Stimulated activated CD8-positive, alpha-beta memory T cell treated with anti-CD3 and anti-CD28 coated beads, Interleukin-12 subunit alpha, Interleukin-12 subunit beta, amount 100 ng/mL, for 4 hours (primary cell): ENCODE measurements around the gene FAM131A.

ENCODE experiments used
- DNase-seq: peaks from one replicate; pipeline ENCODE4 v3.0.0-alpha.2; 2020; ENCODE audit warnings: low read depth

Gene FAM131A

DNA sequence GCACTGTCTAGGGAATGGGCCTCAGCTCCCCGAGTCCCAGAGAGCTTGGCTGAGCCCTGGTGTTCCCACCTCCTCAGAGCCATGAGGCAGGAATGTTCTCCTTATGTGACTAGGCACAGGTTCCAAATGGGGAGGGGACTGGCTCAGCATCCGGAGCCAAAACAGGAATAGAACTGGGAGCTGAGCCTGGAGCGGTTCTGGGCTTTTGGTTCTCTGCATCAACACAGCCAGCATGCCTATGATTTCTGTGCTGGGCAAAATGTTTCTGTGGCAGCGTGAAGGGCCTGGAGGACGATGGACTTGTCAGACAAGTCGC, at the start of gene FAM131A:
FAM131A (plus strand) TSS at position 202 of the 316 bp plus-strand sequence; CDS start at position 233, 31 bp downstream.
- no peak for DNase-seq

- DNase-seq = peak; percentile 40
These were observed 47.9 kb upstream of the FAM131A start for GRCh38 chr3:184289426-184289938.

GRCh38 chr3:184290331-184290730, 47.1 kb upstream of the FAM131A start:
- DNase-seq = no peak

GRCh38 chr3:184291044-184291737, 46.2 kb upstream of the FAM131A start:
- no peak for DNase-seq

DNA sequence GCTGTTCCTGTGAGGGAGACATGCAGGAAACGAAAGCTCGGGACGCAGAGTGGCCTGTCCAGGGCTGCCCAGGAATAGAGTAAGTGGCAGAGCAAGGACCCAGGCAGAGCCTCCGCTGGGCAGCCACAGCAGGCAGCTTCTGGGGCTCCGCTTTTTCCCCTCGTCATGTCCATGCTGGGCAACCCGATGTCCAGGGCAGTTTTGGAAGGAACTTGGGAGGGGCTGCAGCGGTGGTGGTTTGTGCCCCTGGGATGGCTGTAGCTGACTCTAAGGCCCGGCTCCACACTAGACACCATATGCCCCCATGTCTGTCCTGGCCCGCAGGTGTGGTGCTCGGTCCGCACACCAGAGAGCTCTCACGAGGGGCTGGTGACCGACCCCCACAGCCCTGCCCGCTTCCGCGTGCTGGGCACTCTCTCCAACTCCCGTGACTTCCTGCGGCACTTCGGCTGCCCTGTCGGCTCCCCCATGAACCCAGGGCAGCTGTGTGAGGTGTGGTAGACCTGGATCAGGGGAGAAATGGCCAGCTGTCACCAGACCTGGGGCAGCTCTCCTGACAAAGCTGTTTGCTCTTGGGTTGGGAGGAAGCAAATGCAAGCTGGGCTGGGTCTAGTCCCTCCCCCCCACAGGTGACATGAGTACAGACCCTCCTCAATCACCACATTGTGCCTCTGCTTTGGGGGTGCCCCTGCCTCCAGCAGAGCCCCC, 45.5 kb upstream of the FAM131A start:
- DNase-seq = no peak

DNA sequence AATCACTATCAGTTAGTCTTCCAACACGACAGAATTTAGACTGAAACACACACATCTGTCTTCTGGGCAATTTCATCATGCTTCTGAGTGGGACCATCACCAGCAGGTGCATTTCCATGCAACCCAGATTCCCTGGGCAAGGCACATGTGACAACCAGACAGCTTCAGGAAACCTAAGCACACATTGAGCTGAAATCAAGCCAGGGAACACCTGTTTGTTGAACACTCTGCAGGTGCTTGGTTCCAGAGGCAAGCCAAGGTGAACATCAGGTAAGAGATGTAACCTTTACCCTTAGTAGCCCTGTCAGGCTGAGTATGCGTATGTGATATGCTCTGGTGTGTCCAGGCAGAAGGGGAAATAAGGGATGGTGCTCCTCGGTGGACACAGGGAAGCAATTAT, 41.6 kb upstream of the FAM131A start:
- DNase-seq = no peak

GRCh38 chr3:184296616-184297015, 40.8 kb upstream of the FAM131A start:
- no peak for DNase-seq

- DNase-seq = peak; percentile 98
These were observed 38.5 kb upstream of the FAM131A start, which contains the start of gene PSMD2 for GRCh38 chr3:184298759-184299487. Gene PSMD2, plus strand, starts transcription at chr3:184299241. Its CDS starts 26 bp downstream, at chr3:184299267.

- DNase-seq = no peak
These were observed 37.7 kb upstream of the FAM131A start for GRCh38 chr3:184299488-184300377.

- DNase-seq = no peak
These were observed 37.1 kb upstream of the FAM131A start for GRCh38 chr3:184300378-184300720.

- no peak for DNase-seq
These were observed 31.8 kb upstream of the FAM131A start for GRCh38 chr3:184305577-184305976.

DNA sequence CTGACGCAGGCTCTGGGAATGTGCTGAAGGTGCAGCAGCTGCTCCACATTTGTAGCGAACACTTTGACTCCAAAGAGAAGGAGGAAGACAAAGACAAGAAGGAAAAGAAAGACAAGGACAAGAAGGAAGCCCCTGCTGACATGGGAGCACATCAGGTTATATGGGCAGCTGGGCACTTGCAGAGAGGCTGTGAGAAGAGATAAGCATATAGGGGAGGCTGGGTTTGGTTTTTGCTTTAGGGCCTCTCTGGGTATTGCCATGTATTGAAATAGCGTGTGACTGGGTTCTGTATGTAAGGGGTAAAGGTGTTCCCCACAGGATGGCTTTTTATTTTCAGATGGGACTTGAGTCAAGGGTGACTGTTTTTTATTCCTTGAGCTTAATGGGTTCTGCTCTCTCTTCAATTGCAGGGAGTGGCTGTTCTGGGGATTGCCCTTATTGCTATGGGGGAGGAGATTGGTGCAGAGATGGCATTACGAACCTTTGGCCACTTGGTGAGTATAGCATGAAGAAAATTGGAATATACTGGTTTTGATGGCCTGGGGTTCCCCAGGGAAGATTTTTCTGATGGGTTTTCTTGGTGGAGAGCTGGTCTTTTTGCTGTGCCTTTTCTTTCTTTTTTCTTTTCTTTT, 30.9 kb upstream of the FAM131A start:
- DNase-seq = no peak

- no peak for DNase-seq
These were observed 29.5 kb upstream of the FAM131A start for GRCh38 chr3:184307915-184308314.

- no peak for DNase-seq
These were observed 28.7 kb upstream of the FAM131A start for GRCh38 chr3:184308744-184309143.

DNA sequence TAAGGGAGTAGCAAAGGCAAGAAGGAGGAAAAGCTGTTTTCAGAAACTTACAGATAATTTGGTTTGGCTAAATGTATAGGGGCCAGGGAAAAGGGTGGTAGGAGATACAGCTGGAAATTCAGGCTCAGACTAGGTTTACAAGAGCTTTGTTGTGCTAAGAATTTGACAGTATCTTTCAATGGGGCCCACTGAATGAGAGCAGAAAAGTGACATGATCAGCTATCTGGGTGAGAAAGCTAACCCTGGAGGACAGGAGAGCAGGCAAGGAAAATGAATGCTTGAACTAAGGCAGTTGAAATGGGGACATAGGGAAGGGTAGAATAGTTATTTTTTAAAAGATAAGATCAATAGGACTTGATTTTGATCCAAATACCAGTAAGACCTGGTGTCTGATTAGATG, 25.8 kb upstream of the FAM131A start:
- DNase-seq = no peak

GRCh38 chr3:184314363-184314699, 23.1 kb upstream of the FAM131A start, which contains the start of gene EIF4G1:
Gene EIF4G1, plus strand, starts transcription at chr3:184314606. Its CDS starts 1,191 bp downstream, at chr3:184315797.
- DNase-seq = peak; percentile 89

GRCh38 chr3:184314700-184315542, 22.5 kb upstream of the FAM131A start:
- DNase-seq = peak; percentile 62

GRCh38 chr3:184315543-184315867, 21.9 kb upstream of the FAM131A start:
- no peak for DNase-seq

DNA sequence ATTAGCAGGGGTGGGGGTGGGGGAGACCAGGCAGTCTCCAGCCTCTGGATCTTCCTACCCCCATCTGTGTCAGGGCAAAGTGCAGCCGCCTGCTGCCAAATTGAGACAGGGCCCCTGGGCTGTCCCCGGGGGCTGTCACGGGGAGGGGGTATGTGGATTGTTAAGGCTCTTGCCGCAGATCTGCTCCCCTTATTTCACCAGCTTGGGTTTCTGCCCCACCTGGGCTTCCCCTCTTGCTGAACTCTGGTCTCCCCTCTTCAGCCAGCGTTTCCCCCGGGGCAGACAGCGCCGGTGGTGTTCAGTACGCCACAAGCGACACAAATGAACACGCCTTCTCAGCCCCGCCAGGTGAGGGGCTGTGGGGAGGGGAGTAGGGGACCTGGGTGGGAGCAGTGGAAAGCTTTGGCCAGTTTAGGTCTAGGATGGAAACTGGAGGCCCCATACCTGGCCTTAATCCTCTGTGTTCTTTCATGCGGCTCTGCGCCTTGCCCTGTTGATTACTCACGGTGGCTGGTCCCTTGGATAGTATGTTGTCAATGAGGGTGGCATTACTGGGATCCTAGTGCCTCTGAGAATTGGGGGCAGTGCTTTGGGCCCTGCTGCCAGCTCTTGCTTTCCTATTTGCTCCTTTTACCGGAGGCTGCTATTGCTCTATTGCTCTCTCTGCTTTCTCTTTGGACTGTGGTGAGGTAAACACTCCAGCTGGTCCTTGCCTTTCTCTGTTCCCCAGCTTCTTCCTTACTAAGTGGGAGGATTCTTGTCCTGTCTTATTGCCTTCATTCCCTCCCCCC, 21.3 kb upstream of the FAM131A start:
- no peak for DNase-seq

- DNase-seq = no peak
These were observed 20.6 kb upstream of the FAM131A start for GRCh38 chr3:184316792-184317191.
